ENCODE results near the gene FKBP1A.
"Not testable (repeated sequence)": the region's sequence is repeated elsewhere in the genome, so short reads cannot be mapped to it uniquely, and the experiment has no call there.

Gene FKBP1A

DNA sequence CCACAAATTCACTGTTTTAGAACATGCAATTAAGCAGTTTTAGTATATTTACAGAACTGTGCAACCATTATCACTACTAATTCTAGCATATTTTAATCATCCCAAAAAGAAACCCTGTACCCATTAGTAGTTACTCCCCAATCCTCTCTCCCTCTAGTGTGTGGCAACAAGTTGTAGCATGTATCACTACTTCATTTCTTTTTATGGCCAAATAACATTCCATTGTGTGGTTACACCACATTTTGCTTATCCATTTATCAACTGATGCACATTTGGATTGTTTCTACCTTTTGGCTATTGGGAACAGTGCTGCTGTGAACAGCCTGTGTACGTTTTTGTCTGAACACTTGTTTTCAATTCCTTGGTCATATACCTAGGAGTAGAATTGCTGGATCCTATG, 31.5 kb upstream of the FKBP1A start:
- Mint-ChIP-seq H3K4me1 (ENCODE audit: low read depth) (peaks cover 11% of the 10 kb centered on the region), H3K4me3 (no peak overlapping the region), H3K36me3 (ENCODE audit: low read depth) (no peaks in the 10 kb centered on the region), H3K27me3 (peaks cover 11% of the 10 kb centered on the region), H3K27ac (no peak overlapping the region), H3K9me3 (peaks cover 8% of the 10 kb centered on the region)

DNA sequence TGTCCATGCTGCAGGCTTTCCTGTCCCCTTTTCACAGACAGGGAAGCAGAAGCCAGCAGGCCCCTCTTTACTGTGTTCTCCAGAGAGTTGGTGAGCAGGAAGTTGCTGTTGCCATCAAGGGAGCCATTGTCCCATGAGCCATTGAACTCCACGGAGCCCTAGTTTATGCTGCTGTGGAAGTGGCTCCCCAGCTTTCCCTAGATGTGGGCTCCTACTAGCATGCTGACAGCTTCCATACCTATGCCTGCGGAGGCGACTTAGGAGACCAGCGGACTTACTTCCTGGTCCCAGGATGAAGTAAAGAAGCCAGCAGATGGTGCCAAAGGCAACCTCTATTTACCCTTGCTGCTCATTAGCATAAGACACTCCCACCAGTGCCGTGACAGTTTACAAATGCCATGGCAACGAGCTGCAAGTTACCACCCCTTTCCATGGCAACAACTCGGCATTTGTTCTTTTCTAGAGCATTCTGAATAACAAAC, 30.8 kb upstream of the FKBP1A start:
- peaks cover 8% of the 10 kb centered on the region for H3K9me3 Mint-ChIP-seq
- H3K4me3 Mint-ChIP-seq: no peak overlapping the region
- peaks cover 7% of the 10 kb centered on the region for H3K27me3 Mint-ChIP-seq
- H3K27ac Mint-ChIP-seq: no peak overlapping the region
- H3K4me1 Mint-ChIP-seq (ENCODE audit: low read depth): peaks cover 11% of the 10 kb centered on the region
- peaks cover 3% of the 10 kb centered on the region for H3K36me3 Mint-ChIP-seq (ENCODE audit: low read depth)

DNA sequence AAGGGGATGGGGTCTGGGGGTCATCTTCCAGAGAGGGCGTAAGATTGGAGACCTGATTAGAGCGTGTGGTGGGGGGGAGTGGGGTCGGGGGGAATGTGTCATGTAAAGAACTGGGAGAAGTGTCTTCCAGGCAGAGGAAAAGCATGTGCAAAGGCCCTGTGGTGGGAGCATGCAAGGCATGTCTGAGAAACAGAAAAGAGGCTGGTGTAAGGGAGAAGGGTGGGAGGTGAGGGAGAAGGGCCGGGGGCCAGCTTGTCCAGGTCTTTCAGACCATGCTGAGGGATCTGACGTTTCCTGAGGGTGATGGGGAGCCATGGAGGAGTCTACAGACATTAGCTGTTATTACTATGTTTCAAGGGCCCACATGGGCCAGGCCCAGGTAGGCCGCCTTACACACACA, 30.4 kb upstream of the FKBP1A start:
- H3K4me1 Mint-ChIP-seq (ENCODE audit: low read depth): peaks cover 11% of the 10 kb centered on the region
- H3K27me3 Mint-ChIP-seq: peaks cover 6% of the 10 kb centered on the region
- H3K27ac Mint-ChIP-seq: no peak overlapping the region
- no peak overlapping the region for H3K4me3 Mint-ChIP-seq
- H3K9me3 Mint-ChIP-seq: peaks cover 8% of the 10 kb centered on the region
- peaks cover 3% of the 10 kb centered on the region for H3K36me3 Mint-ChIP-seq (ENCODE audit: low read depth)

DNA sequence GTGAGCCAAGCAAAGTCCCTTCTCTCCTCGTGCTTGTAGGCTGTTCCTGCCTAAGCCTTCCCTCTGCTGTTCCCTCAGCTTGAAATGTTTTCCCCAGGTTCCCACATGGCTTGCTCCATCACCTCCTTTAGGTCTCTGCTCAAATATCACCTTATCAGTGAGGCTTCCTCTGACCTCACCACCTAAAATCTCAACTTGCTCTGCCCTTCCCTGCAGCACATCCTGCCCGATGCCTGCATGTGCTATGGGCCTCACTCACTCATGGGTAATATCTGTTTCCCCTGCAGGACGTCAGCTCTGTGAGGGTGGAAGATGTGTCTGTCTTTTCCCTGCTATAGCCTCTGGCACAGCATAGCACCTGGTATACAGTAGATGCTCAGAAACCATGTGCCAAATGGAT, 29.9 kb upstream of the FKBP1A start:
- Mint-ChIP-seq H3K4me1 (ENCODE audit: low read depth) (peaks cover 11% of the 10 kb centered on the region), H3K27me3 (peaks cover 3% of the 10 kb centered on the region), H3K9me3 (peaks cover 8% of the 10 kb centered on the region)

DNA sequence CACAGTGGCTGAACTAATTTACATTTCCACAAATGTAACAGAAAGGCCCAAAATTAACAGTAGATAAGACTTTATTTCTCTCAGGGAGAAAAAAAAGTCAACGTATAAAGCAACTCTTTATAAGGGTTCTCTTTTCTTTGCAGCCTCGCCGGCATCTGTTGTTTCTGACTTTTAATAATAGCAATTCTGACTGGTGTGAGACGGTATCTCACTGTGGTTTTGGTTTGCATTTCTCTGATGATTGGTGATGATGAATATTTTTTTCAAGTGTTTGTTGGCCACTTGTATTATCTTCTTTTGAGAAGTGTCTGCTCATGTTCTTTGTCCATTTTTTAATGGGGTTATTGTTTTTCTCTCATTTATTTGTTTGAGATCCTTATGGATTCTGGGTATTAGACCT, 27.2 kb upstream of the FKBP1A start:
- no peak overlapping the region for H3K4me3 Mint-ChIP-seq
- H3K36me3 Mint-ChIP-seq (ENCODE audit: low read depth): peaks cover 3% of the 10 kb centered on the region
- H3K9me3 Mint-ChIP-seq: peaks cover 8% of the 10 kb centered on the region
- peaks cover 3% of the 10 kb centered on the region for H3K27me3 Mint-ChIP-seq
- no peak overlapping the region for H3K27ac Mint-ChIP-seq
- peaks cover 10% of the 10 kb centered on the region for H3K4me1 Mint-ChIP-seq (ENCODE audit: low read depth)

More for the DNA sequence above, 29.9 kb upstream of the FKBP1A start:
- Mint-ChIP-seq H3K27ac (no peak overlapping the region), H3K4me3 (no peak overlapping the region), H3K36me3 (ENCODE audit: low read depth) (peaks cover 3% of the 10 kb centered on the region)

DNA sequence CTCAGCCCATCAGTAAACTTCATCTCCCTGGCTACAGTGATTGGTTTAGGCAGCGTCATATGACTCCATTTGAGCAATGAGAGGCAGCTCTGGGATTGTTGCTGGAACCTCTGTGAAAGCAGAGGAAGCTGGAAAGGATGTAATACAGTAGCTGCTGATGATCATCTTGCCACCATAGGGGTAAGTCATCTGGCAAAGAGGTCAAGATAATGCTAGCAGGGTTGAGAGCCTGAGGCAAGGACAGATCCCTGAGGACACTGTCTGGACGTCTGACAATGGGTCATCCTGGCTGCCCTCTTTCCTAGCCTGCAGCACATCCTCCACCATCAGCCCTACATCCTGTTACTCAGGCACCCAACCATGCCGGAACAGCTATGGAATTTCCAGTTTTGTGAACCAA, 25.5 kb upstream of the FKBP1A start:
- H3K4me3 Mint-ChIP-seq: no peak overlapping the region
- H3K27ac Mint-ChIP-seq: no peak overlapping the region
- H3K9me3 Mint-ChIP-seq: peaks cover 8% of the 10 kb centered on the region
- peaks cover 10% of the 10 kb centered on the region for H3K4me1 Mint-ChIP-seq (ENCODE audit: low read depth)
- peaks cover 3% of the 10 kb centered on the region for H3K27me3 Mint-ChIP-seq
- H3K36me3 Mint-ChIP-seq (ENCODE audit: low read depth): peaks cover 3% of the 10 kb centered on the region

DNA sequence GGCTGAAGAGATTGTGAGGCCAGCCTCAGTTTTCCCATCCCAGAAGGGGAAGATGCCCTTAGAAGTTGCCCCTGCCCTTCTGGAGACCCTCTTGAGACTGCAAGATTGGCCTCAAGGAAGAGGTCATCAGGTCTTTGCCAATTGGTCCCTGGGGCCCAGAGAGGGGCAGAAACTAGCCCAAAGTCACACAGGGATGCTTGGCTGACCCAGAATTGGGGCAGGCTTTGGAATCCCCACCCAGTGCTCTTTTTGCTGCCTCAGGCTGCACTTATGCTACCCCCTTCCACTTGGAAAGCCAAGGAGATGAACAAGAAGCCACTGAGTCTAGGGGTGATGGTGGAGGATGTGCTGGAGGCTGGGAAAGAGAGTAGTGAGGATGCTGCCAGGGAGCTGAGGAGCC, 24.9 kb upstream of the FKBP1A start:
- H3K27ac Mint-ChIP-seq: no peak overlapping the region
- no peak overlapping the region for H3K4me3 Mint-ChIP-seq
- H3K27me3 Mint-ChIP-seq: peaks cover 3% of the 10 kb centered on the region
- peaks cover 3% of the 10 kb centered on the region for H3K36me3 Mint-ChIP-seq (ENCODE audit: low read depth)
- peaks cover 8% of the 10 kb centered on the region for H3K9me3 Mint-ChIP-seq
- H3K4me1 Mint-ChIP-seq (ENCODE audit: low read depth): peaks cover 10% of the 10 kb centered on the region

DNA sequence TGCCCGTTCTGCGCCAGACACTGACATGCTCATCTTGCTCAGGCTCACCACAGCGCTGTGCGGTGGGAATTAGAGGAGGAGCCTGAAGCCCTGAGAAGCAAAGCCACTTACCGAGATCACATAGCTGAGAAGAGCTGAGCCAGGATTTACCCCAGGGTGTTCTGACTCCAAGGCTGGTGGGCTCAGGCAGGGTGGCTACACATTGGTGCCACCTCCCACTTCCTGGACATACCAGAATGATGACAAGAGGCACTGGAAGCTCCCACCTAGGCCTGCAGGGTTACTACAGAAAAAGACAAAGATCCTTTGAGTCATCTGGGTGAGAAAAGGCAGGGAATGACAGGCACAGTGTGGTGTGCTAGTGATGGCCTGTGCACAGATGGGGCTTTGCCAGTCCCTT, 24.4 kb upstream of the FKBP1A start:
- H3K27ac Mint-ChIP-seq: no peak overlapping the region

DNA sequence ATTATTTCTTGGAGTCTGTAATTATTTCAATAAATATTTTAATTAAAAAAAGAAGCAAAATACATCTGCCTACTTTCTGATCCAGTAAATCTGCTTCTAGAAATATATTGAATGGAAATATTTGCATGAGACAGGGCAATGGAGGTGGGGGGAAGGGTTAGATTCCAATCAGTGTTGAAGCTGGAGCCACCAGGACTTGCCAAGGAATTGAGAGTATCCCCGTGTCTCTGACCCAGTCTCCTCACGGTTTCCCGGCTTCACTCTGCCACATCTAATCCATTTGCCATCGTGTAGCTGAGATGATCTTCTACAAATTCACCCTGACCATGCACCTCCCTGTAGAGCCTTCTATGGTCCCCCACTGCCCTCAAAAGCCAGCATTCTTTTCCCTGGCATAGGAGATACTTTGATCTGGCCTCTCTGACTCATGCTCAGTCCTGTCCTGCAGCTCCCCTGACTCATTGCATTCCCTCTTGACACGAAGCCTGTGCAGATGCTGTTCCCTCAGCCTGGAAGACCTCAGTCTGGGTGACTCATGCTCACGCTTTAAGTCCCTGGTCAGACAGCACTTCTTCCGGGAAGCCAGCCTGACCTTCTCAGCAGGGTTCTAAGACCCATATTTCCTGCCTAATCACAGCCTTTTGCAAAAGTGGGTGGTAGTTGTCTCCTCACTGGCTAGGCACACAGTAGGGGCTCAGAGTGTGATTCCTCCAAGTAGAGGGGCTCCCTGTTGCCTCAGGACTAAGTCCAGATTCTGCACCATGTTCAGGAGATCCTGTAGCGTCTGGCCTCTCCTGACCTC, 23.0 kb upstream of the FKBP1A start:
- H3K36me3 Mint-ChIP-seq (ENCODE audit: low read depth): peaks cover 3% of the 10 kb centered on the region
- no peak overlapping the region for H3K4me3 Mint-ChIP-seq
- H3K4me1 Mint-ChIP-seq (ENCODE audit: low read depth): peaks cover 10% of the 10 kb centered on the region
- peak overlapping the region; percentile 32 for H3K27ac Mint-ChIP-seq
- H3K9me3 Mint-ChIP-seq: peaks cover 4% of the 10 kb centered on the region
- no peaks in the 10 kb centered on the region for H3K27me3 Mint-ChIP-seq

More for the DNA sequence above, 24.4 kb upstream of the FKBP1A start:
- no peak overlapping the region for H3K4me3 Mint-ChIP-seq
- H3K9me3 Mint-ChIP-seq: peaks cover 8% of the 10 kb centered on the region
- peaks cover 3% of the 10 kb centered on the region for H3K27me3 Mint-ChIP-seq
- peaks cover 10% of the 10 kb centered on the region for H3K4me1 Mint-ChIP-seq (ENCODE audit: low read depth)
- peaks cover 3% of the 10 kb centered on the region for H3K36me3 Mint-ChIP-seq (ENCODE audit: low read depth)

DNA sequence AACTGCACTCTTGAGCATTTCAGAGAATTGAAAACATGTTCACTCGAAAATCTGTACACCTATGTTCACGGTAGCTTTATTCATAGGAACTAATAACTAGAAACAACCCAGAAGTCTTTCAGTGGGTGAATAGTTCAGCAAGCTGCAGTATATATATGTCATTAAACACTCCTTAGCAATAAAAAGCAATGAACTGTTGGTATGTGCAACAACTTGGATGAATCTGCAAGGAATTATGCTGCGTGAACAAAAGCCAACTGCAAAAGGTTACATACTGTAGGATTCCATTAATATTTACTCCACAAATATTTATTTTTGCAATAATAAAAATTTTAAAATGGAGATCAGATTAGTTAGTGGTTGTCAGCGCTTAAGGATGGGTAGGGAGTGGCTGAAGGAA, 22.1 kb upstream of the FKBP1A start:
- Mint-ChIP-seq H3K27me3 (no peaks in the 10 kb centered on the region), H3K4me1 (ENCODE audit: low read depth) (peaks cover 10% of the 10 kb centered on the region), H3K4me3 (no peak overlapping the region), H3K36me3 (ENCODE audit: low read depth) (peaks cover 3% of the 10 kb centered on the region), H3K9me3 (no peaks in the 10 kb centered on the region), H3K27ac (no peak overlapping the region)

DNA sequence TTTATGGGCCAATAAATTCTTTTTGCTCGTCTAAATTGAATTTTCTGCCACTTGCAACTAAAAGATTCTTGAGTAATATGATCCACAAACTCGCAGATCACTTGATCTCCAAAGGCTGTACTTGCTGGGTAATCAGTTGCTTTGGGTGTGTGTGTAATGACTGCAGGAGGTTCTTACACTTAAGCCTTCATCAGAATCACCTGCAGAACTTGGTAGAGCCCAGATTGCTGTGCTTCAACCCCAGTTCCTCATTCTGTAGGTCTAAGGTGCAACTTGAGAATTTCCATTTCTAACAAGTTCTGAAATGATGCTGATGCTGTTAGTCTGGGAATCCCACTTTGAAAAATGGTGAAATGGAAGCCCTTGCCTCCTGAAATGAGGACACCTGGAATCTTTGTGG, 12.9 kb upstream of the FKBP1A start:
- Mint-ChIP-seq H3K4me1 (ENCODE audit: low read depth) (no peaks in the 10 kb centered on the region), H3K36me3 (ENCODE audit: low read depth) (no peaks in the 10 kb centered on the region), H3K9me3 (no peaks in the 10 kb centered on the region), H3K4me3 (no peak overlapping the region), H3K27ac (no peak overlapping the region), H3K27me3 (no peaks in the 10 kb centered on the region)

DNA sequence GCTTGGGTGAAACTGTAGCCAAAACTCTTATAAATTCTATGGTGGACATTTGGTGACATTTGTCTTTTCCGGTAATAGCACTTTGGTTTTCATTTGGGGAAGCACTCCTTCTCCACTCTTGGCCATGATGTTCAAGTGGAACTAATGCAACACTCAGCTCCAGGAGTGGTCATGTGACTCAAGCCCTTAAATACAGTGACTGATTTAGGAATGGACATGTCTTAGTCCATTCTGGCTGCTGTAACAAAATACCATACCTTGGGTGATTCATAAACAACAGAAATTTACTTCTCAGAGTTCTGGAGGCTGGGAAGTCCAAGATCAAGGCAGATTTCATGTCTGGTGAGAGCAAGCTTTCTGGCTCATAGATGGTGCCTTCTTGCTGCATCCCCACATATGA, 10.8 kb upstream of the FKBP1A start:
- Mint-ChIP-seq H3K27ac (no peak overlapping the region), H3K4me1 (ENCODE audit: low read depth) (no peaks in the 10 kb centered on the region), H3K9me3 (no peaks in the 10 kb centered on the region), H3K36me3 (ENCODE audit: low read depth) (no peaks in the 10 kb centered on the region), H3K27me3 (no peaks in the 10 kb centered on the region), H3K4me3 (no peak overlapping the region)

DNA sequence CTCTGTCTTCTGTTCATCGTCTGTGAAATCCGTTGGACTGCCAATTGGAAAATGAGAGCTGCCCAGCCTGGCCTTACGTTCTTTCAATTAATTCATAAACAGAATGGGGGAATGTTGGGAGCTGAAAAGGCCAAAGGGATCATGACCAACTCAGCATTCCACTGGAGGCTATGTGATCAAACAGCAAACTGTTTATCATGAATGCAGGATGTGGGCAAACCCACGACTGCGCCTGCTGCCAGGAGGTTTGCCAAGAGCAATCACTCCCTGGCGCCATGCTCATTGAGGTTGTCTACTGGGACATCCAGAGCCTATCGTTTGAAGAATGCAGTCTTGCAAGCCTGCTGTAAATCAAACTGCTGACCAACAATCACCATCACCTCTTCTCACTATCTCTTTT, 9.3 kb upstream of the FKBP1A start:
- H3K27me3 Mint-ChIP-seq: no peaks in the 10 kb centered on the region
- no peak overlapping the region for H3K4me3 Mint-ChIP-seq
- no peaks in the 10 kb centered on the region for H3K9me3 Mint-ChIP-seq
- H3K27ac Mint-ChIP-seq: no peak overlapping the region
- H3K4me1 Mint-ChIP-seq (ENCODE audit: low read depth): no peaks in the 10 kb centered on the region
- no peaks in the 10 kb centered on the region for H3K36me3 Mint-ChIP-seq (ENCODE audit: low read depth)

DNA sequence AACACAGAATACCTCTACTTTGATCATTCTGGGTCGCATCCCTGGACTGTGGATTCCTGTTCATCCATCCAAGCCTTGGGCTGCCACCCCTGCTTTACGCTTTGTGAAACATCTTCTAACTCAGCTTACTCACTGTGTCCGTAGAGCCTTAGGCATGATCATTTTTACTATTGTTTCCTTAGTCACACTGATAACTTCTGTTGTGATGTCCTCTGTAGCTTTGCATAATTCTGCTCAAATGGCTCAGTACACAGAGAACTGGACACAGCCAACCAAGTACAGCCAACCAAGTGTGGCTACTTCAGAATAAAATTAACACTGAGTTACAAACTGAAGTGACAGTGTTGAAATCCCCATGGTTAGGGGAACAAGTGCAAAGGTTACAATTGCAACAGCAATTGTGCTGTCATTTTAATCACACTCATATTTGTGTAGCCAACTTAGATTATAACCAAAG, 8.6 kb upstream of the FKBP1A start:
- H3K9me3 Mint-ChIP-seq: no peaks in the 10 kb centered on the region
- no peak overlapping the region for H3K27ac Mint-ChIP-seq
- H3K36me3 Mint-ChIP-seq (ENCODE audit: low read depth): no peaks in the 10 kb centered on the region
- H3K4me1 Mint-ChIP-seq (ENCODE audit: low read depth): no peaks in the 10 kb centered on the region
- no peaks in the 10 kb centered on the region for H3K27me3 Mint-ChIP-seq
- H3K4me3 Mint-ChIP-seq: no peak overlapping the region

DNA sequence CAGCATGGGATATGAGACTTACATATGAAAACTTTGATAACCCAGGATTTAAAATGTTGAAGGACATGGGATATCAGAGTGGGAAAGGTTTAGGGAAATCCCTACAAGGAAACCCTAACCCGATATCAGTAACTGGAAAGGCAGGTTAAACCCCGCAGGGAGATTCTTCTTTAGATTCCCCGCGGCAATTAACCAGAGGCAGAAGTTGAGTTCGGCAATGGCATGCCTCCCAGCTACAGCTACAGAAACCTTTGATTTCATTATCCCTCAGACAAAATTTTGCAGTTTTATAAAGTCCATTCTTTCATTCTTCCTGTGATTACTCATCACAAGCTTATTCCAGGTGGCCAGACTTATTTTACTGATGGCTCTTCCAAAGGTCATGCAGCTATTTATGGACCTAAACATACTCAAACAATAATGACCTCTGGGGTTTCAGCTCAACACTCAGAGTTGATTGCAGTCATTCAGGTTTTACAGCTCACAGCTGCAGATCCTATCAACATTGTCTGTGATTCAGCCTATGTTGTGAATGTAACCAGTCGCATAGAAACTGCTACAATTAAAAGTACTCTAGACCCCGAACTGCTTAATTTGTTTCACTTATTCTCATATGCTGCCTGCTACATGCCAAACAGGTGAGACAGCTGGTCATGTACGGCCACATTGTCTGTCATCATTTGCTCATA, 7.0 kb upstream of the FKBP1A start:
- not testable (repeated sequence) for H3K27ac Mint-ChIP-seq; H3K9me3 Mint-ChIP-seq; H3K4me1 Mint-ChIP-seq (ENCODE audit: low read depth); H3K4me3 Mint-ChIP-seq; H3K36me3 Mint-ChIP-seq (ENCODE audit: low read depth); H3K27me3 Mint-ChIP-seq
